Measurements from ENCODE around the gene RCSD1. TPM values are rescaled to one million over a fixed set of nuclear protein-coding genes. Genes with fewer than 3 reads are reported as not detected.
"Not testable (repeated sequence)": the region's sequence is repeated elsewhere in the genome, so short reads cannot be mapped to it uniquely, and the experiment has no call there.

The RCSD1 gene
- total RNA-seq, 1 donor from 2014 or later = 45.9 TPM

DNA sequence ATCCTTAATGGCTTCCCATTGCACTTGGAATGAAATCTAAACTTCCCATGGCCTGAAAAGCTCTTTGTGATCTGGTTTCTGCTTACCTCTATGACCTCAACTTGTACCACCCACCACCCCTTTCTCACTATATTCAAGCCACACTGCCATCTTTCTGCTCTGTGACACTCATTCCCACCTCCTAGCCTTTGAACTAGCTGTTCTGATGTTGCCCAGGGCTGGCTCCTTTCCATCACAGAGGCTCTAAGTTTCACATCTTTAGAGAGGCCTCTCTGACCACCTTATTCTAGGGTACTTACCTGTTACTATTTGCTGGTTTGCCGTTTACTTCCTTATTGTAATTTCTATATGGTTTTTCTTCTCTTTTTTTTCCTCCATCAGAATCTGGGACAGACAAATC is 96.0 kb downstream of the RCSD1 start:
- Histone ChIP-seq H3K9ac (ENCODE audit: low read depth in 1 of 3, low read length in 3 of 3) (peak overlapping the region in 1 of 3 donors; percentile 7), H3K36me3 (ENCODE audit: control insufficient read depth in 3 of 3, insufficient read depth in 3 of 3, low read length in 3 of 3) (peaks cover 0 to 6% (median 5%) of the 10 kb centered on the region in 3 donors), H3K4me3 (ENCODE audit: low read length in 3 of 3) (no peak overlapping the region), H3K4me1 (ENCODE audit: control insufficient read depth in 3 of 3, insufficient read depth in 3 of 3, low read length in 3 of 3) (peaks cover 15 to 26% (median 19%) of the 10 kb centered on the region in 3 donors), H3K27ac (ENCODE audit: low read depth, low read length) (no peak overlapping the region), H3K27me3 (ENCODE audit: control insufficient read depth in 3 of 3, insufficient read depth in 3 of 3, low read length in 3 of 3) (no peaks in the 10 kb centered on the region), H3K9me3 (ENCODE audit: control insufficient read depth in 3 of 3, low read length in 3 of 3) (no peaks in the 10 kb centered on the region)

DNA sequence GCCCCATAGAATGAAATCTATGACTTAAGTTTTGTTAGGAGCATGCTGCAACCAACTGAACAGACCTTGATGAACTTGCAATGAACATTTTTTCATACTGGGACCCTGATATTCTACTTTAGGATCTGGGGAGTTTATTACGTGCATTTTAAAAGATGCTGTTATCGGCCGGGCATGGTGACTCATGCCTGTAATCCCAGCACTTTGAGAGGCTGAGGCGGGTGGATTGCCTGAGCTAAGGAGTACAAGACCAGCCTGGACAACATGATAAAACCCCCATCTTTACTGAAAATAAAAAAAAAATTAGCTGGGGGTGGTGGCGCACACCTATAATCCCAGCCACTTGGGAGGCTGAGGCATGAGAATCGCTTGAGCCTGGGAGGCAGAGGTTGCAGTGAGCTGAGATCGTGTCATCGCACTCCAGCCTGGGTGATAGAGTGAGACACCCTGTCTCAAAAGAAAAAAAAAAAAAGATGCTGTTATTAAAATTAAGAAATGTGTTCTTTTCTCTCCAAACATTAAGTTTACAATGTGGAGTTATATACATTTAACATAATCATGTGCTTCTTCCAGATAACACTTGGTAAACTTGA is 98.9 kb downstream of the RCSD1 start:
- peaks cover 3 to 8% (median 6%) of the 10 kb centered on the region in 3 donors for H3K4me1 ChIP-seq (ENCODE audit: control insufficient read depth in 3 of 3, insufficient read depth in 3 of 3, low read length in 3 of 3)
- H3K36me3 ChIP-seq (ENCODE audit: control insufficient read depth in 3 of 3, insufficient read depth in 3 of 3, low read length in 3 of 3) = peaks cover 0 to 6% (median 5%) of the 10 kb centered on the region in 3 donors
- no peak overlapping the region for H3K27ac ChIP-seq (ENCODE audit: low read depth, low read length)
- H3K9me3 ChIP-seq (ENCODE audit: control insufficient read depth in 3 of 3, low read length in 3 of 3) = no peaks in the 10 kb centered on the region
- H3K9ac ChIP-seq (ENCODE audit: low read depth in 1 of 3, low read length in 3 of 3) = no peak overlapping the region
- no peak overlapping the region for H3K4me3 ChIP-seq (ENCODE audit: low read length in 3 of 3)
- no peaks in the 10 kb centered on the region for H3K27me3 ChIP-seq (ENCODE audit: control insufficient read depth in 3 of 3, insufficient read depth in 3 of 3, low read length in 3 of 3)

DNA sequence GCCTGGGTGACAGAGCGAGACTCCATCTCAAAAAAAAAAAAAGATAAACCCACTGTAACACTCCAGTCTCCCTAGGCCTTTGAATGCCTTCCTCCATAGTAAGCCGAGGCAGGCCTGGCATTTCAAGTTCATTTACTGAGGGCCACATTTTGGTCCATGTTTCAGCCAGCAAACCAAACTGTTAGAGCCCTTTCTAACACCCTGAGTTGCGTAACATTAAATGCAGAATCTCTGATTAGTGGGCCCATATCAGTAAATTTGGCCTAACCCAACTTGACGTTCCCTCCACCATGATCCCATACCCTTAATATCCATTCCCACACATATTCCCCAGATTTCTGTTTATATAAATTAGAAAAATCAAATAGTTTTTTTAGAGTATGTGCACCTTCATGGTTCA is 104.2 kb downstream of the RCSD1 start:
- Histone ChIP-seq H3K9me3 (ENCODE audit: control insufficient read depth in 3 of 3, low read length in 3 of 3) (no peaks in the 10 kb centered on the region), H3K36me3 (ENCODE audit: control insufficient read depth in 3 of 3, insufficient read depth in 3 of 3, low read length in 3 of 3) (peaks cover 0 to 6% (median 5%) of the 10 kb centered on the region in 3 donors), H3K4me3 (ENCODE audit: low read length in 3 of 3) (no peak overlapping the region), H3K4me1 (ENCODE audit: control insufficient read depth in 3 of 3, insufficient read depth in 3 of 3, low read length in 3 of 3) (peaks cover 0 to 4% (median 0%) of the 10 kb centered on the region in 3 donors), H3K27me3 (ENCODE audit: control insufficient read depth in 3 of 3, insufficient read depth in 3 of 3, low read length in 3 of 3) (no peaks in the 10 kb centered on the region), H3K27ac (ENCODE audit: low read depth, low read length) (no peak overlapping the region), H3K9ac (ENCODE audit: low read depth in 1 of 3, low read length in 3 of 3) (no peak overlapping the region)

DNA sequence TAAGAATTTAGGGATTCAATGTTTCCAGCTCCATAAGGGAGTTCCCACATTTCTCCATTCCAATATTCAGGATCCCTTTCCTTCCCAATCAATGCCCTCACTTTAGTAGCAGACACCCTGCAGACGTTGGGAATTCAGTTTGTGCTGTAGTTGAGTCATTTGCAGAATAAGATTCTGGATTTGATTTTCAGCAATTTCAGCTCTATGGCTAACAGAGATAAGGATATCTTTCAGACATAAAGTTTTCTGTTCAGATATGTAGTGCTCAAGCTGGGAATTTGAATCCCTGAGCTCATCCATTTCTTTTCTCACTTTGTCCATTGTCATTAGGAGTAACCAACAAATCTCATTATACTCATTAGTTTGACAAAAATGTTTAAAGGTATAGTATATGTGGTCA is 104.8 kb downstream of the RCSD1 start:
- Histone ChIP-seq H3K9ac (ENCODE audit: low read depth in 1 of 3, low read length in 3 of 3) (no peak overlapping the region), H3K36me3 (ENCODE audit: control insufficient read depth in 3 of 3, insufficient read depth in 3 of 3, low read length in 3 of 3) (peaks cover 0 to 6% (median 5%) of the 10 kb centered on the region in 3 donors), H3K9me3 (ENCODE audit: control insufficient read depth in 3 of 3, low read length in 3 of 3) (no peaks in the 10 kb centered on the region), H3K27ac (ENCODE audit: low read depth, low read length) (no peak overlapping the region), H3K27me3 (ENCODE audit: control insufficient read depth in 3 of 3, insufficient read depth in 3 of 3, low read length in 3 of 3) (no peaks in the 10 kb centered on the region), H3K4me3 (ENCODE audit: low read length in 3 of 3) (no peak overlapping the region), H3K4me1 (ENCODE audit: control insufficient read depth in 3 of 3, insufficient read depth in 3 of 3, low read length in 3 of 3) (peaks cover 0 to 4% (median 0%) of the 10 kb centered on the region in 3 donors)

DNA sequence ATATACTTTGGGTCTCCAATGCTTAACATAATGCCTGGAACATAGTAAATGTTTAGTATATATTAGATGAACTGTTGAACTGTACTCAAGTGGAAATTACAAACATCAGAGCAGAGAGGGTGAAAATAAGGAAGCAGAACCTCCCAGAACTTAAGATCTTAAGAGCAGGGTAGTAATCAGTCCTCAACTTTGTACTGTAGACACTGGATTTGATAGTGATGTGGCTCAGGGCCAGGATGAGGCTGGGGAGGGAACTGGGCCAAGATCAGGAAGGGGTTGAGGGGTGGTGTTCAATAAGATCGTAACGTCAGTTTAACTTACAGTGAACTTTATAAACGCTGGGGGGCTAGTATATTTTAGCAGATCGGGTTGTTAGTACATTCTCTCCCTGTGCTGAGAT is 107.1 kb downstream of the RCSD1 start:
- peaks cover 0 to 4% (median 0%) of the 10 kb centered on the region in 3 donors for H3K4me1 ChIP-seq (ENCODE audit: control insufficient read depth in 3 of 3, insufficient read depth in 3 of 3, low read length in 3 of 3)
- H3K9me3 ChIP-seq (ENCODE audit: control insufficient read depth in 3 of 3, low read length in 3 of 3) = no peaks in the 10 kb centered on the region
- no peaks in the 10 kb centered on the region for H3K36me3 ChIP-seq (ENCODE audit: control insufficient read depth in 3 of 3, insufficient read depth in 3 of 3, low read length in 3 of 3)
- no peaks in the 10 kb centered on the region for H3K27me3 ChIP-seq (ENCODE audit: control insufficient read depth in 3 of 3, insufficient read depth in 3 of 3, low read length in 3 of 3)
- no peak overlapping the region for H3K27ac ChIP-seq (ENCODE audit: low read depth, low read length)
- H3K9ac ChIP-seq (ENCODE audit: low read depth in 1 of 3, low read length in 3 of 3) = no peak overlapping the region
- H3K4me3 ChIP-seq (ENCODE audit: low read length in 3 of 3) = no peak overlapping the region

DNA sequence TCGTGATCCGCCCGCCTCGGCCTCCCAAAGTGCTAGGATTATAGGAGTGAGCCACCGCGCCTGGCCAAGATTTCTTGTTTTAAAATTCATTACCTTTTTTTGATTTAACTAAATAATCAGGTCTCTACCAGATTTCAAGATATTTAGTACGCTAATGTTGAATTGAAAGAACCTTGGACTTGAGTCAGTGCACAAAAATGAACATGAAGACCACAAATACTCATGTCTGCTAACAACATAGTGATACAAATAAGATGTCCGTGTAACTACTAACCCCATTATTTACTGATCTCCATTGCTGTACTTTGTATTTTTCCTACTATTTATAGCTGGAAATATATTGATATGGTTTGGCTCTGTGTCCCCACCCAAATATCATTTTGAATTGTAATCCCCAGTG is 108.1 kb downstream of the RCSD1 start:
- Histone ChIP-seq H3K36me3 (ENCODE audit: control insufficient read depth in 3 of 3, insufficient read depth in 3 of 3, low read length in 3 of 3) (no peaks in the 10 kb centered on the region), H3K9me3 (ENCODE audit: control insufficient read depth in 3 of 3, low read length in 3 of 3) (no peaks in the 10 kb centered on the region), H3K4me1 (ENCODE audit: control insufficient read depth in 3 of 3, insufficient read depth in 3 of 3, low read length in 3 of 3) (peaks cover 0 to 4% (median 0%) of the 10 kb centered on the region in 3 donors), H3K4me3 (ENCODE audit: low read length in 3 of 3) (no peak overlapping the region), H3K27me3 (ENCODE audit: control insufficient read depth in 3 of 3, insufficient read depth in 3 of 3, low read length in 3 of 3) (no peaks in the 10 kb centered on the region), H3K27ac (ENCODE audit: low read depth, low read length) (no peak overlapping the region), H3K9ac (ENCODE audit: low read depth in 1 of 3, low read length in 3 of 3) (no peak overlapping the region)

DNA sequence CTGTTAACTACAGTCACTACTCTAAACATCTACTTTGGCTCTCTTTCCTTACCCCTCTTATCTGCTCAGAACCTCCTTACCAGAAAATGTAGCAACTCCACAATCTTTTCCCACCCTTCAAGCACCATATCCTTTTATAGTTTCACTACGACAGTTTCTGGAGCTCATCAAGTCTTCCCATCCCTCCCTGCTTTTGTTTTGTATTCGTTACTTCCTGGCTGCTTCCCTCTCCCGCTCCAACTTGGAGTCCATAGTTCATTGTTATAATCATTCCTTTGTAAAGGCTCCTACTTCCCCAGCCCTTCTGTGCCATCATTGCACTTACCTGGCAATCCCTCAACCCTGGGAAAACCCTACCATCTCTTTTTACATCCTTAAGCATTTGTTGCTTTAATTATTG is 109.7 kb downstream of the RCSD1 start:
- no peaks in the 10 kb centered on the region for H3K36me3 ChIP-seq (ENCODE audit: control insufficient read depth in 3 of 3, insufficient read depth in 3 of 3, low read length in 3 of 3)
- no peak overlapping the region for H3K9ac ChIP-seq (ENCODE audit: low read depth in 1 of 3, low read length in 3 of 3)
- H3K4me3 ChIP-seq (ENCODE audit: low read length in 3 of 3) = no peak overlapping the region
- no peak overlapping the region for H3K27ac ChIP-seq (ENCODE audit: low read depth, low read length)
- H3K4me1 ChIP-seq (ENCODE audit: control insufficient read depth in 3 of 3, insufficient read depth in 3 of 3, low read length in 3 of 3) = peaks cover 0 to 4% (median 0%) of the 10 kb centered on the region in 3 donors
- H3K27me3 ChIP-seq (ENCODE audit: control insufficient read depth in 3 of 3, insufficient read depth in 3 of 3, low read length in 3 of 3) = no peaks in the 10 kb centered on the region
- H3K9me3 ChIP-seq (ENCODE audit: control insufficient read depth in 3 of 3, low read length in 3 of 3) = no peaks in the 10 kb centered on the region

DNA sequence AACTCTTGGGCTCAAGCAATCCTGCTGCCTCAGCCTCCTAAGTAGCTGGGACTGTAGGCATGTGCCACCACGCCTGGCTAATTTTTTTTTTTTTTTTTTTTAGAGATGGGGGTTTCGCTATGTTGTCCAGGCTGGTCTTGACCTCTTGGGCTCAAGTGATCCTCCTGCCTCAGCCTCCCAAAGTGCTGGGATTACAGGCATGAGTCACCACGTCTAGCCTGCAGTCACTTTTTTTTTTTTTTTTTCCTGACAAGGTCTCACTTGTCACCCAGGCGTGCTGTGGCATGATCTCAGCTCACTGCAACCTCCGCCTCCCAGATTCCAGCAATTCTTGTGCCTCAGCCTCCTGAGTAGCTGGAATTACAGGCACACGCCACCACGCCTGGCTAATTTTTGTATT is 111.1 kb downstream of the RCSD1 start:
- H3K27me3 ChIP-seq (ENCODE audit: control insufficient read depth in 3 of 3, insufficient read depth in 3 of 3, low read length in 3 of 3); H3K4me1 ChIP-seq (ENCODE audit: control insufficient read depth in 3 of 3, insufficient read depth in 3 of 3, low read length in 3 of 3); H3K9ac ChIP-seq (ENCODE audit: low read depth in 1 of 3, low read length in 3 of 3); H3K4me3 ChIP-seq (ENCODE audit: low read length in 3 of 3); H3K27ac ChIP-seq (ENCODE audit: low read depth, low read length); H3K36me3 ChIP-seq (ENCODE audit: control insufficient read depth in 3 of 3, insufficient read depth in 3 of 3, low read length in 3 of 3); H3K9me3 ChIP-seq (ENCODE audit: control insufficient read depth in 3 of 3, low read length in 3 of 3): not testable (repeated sequence)

DNA sequence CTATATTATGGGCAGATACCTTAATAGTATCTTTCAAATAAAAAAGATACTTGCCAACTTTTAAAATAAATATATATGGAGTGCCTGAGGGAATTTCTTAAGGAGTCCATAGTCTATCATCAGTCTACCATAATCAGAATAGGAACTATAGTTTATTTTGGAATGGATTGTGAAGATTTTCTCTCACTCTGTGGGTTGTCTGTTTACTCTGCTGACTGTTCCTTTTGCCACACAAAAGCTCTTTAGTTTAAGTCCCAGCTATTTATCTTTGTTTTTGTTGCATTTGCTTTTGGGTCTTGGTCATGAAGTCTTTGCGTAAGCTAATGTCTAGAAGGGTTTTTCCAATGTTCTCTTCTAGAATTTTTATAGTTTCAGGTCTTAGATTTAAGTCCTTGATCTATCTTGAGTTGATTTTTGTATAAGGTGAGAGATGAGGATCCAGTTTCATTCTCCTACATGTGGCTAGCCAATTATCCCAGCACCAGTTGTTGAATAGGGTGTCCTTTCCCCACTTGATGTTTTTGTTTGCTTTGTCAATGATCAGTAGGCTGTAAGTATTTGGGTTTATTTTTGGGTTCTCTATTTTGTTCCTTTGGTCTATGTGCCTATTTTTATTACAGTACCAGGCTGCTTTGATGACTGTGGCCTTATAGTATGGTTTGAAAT is 112.5 kb downstream of the RCSD1 start:
- not testable (repeated sequence) for H3K36me3 ChIP-seq (ENCODE audit: control insufficient read depth in 3 of 3, insufficient read depth in 3 of 3, low read length in 3 of 3); H3K27me3 ChIP-seq (ENCODE audit: control insufficient read depth in 3 of 3, insufficient read depth in 3 of 3, low read length in 3 of 3); H3K4me3 ChIP-seq (ENCODE audit: low read length in 3 of 3); H3K27ac ChIP-seq (ENCODE audit: low read depth, low read length); H3K4me1 ChIP-seq (ENCODE audit: control insufficient read depth in 3 of 3, insufficient read depth in 3 of 3, low read length in 3 of 3); H3K9me3 ChIP-seq (ENCODE audit: control insufficient read depth in 3 of 3, low read length in 3 of 3); H3K9ac ChIP-seq (ENCODE audit: low read depth in 1 of 3, low read length in 3 of 3)

DNA sequence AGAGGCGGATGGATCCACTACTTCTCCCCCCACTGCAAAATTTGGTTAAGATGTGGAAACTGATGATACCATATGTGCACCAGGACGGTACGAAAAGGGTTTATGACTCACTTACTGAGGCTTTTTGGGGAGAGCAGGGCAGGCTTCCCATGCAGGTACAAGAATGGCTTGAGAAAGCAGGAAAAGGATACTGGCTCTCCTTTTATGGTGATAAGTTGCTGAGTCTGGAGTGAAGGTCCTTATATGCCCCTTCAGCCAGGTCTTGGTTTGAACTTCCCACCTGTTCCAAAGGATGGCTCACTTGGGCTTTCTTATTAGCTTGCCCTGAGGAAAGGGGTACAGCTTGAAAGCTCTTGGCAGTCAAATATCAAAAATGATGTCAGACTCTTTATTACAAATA is 114.9 kb downstream of the RCSD1 start:
- no peak overlapping the region for H3K4me3 ChIP-seq (ENCODE audit: low read length in 3 of 3)
- H3K4me1 ChIP-seq (ENCODE audit: control insufficient read depth in 3 of 3, insufficient read depth in 3 of 3, low read length in 3 of 3) = peaks cover 0 to 10% (median 2%) of the 10 kb centered on the region in 3 donors
- H3K27me3 ChIP-seq (ENCODE audit: control insufficient read depth in 3 of 3, insufficient read depth in 3 of 3, low read length in 3 of 3) = no peaks in the 10 kb centered on the region
- H3K9ac ChIP-seq (ENCODE audit: low read depth in 1 of 3, low read length in 3 of 3) = no peak overlapping the region
- no peaks in the 10 kb centered on the region for H3K9me3 ChIP-seq (ENCODE audit: control insufficient read depth in 3 of 3, low read length in 3 of 3)
- no peak overlapping the region for H3K27ac ChIP-seq (ENCODE audit: low read depth, low read length)
- H3K36me3 ChIP-seq (ENCODE audit: control insufficient read depth in 3 of 3, insufficient read depth in 3 of 3, low read length in 3 of 3) = no peaks in the 10 kb centered on the region

Data from skeletal muscle tissue (tissue), 4 donors.